K562 (cell line): ENCODE data around the gene SKOR1. TPM values are rescaled to one million over a fixed set of nuclear protein-coding genes. Genes with fewer than 3 reads are reported as not detected.

Source experiments
- ATAC-seq: fragments of 200-7000 bp; cut with Tn5 transposase; 3 replicates; pipeline ENCODE4 v1.9.1; 2020; ENCODE audit warnings: moderate library complexity
- BruUV-seq: library from RNA; stranded (reverse); fragments of 400-500 nt; replicated peaks from 2 replicates; lab custom pipeline; 2021; lab: Mats Ljungman, UMichigan
- CTCF ChIA-PET: fragments of 300-600 bp; formaldehyde crosslinking; extraction: SDS; loops from one replicate; lab custom pipeline; 2021; ENCODE audit warnings: low intra/inter-chr PET ratio; lab: Yijun Ruan, JAX
- POLR2A ChIA-PET: fragments of 300-600, 350-650 bp; sonication (Branson Sonifier 250); formaldehyde crosslinking; extraction: SDS; loops from one replicate; lab custom pipeline; 2021; ENCODE audit warnings: antibody characterized with exemption, inconsistent platforms; lab: Yijun Ruan, JAX
- DNase-seq, 4 experiments: peaks; one replicate each; pipeline versions ENCODE4 v3.0.0 to v3.0.0-alpha.2; 2011 to 2018; ENCODE audit warnings: low spot score in 3 of 4, mixed read lengths in 3 of 4; ENCODE audit errors: extremely low read depth in 1 of 4
- FAIRE-seq: peaks from 2 replicates; lab custom pipeline; 2011; peaks lifted over from hg19 to GRCh38; lab: Jason Lieb, UNC
- H2AFZ ChIP-seq: 2 replicates; pipeline ENCODE4 v1.6.0; 2011; ENCODE audit warnings: low read depth, low read length, control low read depth, inconsistent platforms
- H3K27ac ChIP-seq: fragments of 200-600 bp; 3 replicates; pipeline ENCODE4 v1.8.0; 2011; ENCODE audit warnings: low read depth, mild to moderate bottlenecking, control low read depth, inconsistent platforms, low read length, moderate library complexity, mixed read lengths; ENCODE audit errors: extremely low read depth
- H3K27me3 ChIP-seq, 2 experiments: fragments of 300-600 bp in 1 of 2; 2 replicates in 1 of 2; 3 replicates in 1 of 2; pipeline versions ENCODE4 v1.6.0 to v1.8.0; 2011; ENCODE audit warnings: inconsistent platforms in 2 of 2, low read length in 2 of 2, mild to moderate bottlenecking in 1 of 2, mixed read lengths in 1 of 2, moderate library complexity in 1 of 2; ENCODE audit not compliant: control insufficient read depth in 2 of 2, insufficient read depth in 2 of 2
- H3K36me3 ChIP-seq: fragments of 300-600 bp; 3 replicates; pipeline ENCODE4 v1.8.0; 2011; ENCODE audit warnings: mild to moderate bottlenecking, low read length, inconsistent platforms; ENCODE audit not compliant: control insufficient read depth, insufficient read depth
- H3K4me1 ChIP-seq, 2 experiments: fragments of 200-600 bp in 1 of 2; replicated peaks in 1 of 2; 2 replicates in 1 of 2; 3 replicates in 1 of 2; pipeline versions ENCODE4 v1.5.1 to v1.8.0; 2011; ENCODE audit warnings: inconsistent platforms in 2 of 2, low read length in 2 of 2, mild to moderate bottlenecking in 1 of 2, mixed read lengths in 1 of 2, moderate library complexity in 1 of 2; ENCODE audit not compliant: control insufficient read depth in 2 of 2, insufficient read depth in 2 of 2
- H3K4me2 ChIP-seq: 2 replicates; pipeline ENCODE4 v1.6.1; 2011; ENCODE audit warnings: low read length, control low read depth, inconsistent platforms, mixed read lengths; ENCODE audit not compliant: insufficient read depth
- H3K4me3 ChIP-seq: fragments of 200-600 bp; sonication (generic), shearing (Covaris generic); 2 replicates; pipeline ENCODE4 v1.5.1; 2016; ENCODE audit warnings: control low read depth, inconsistent platforms
- H3K79me2 ChIP-seq: fragments of 200-600 bp; 3 replicates; pipeline ENCODE4 v1.8.0; 2011; ENCODE audit warnings: low read length, inconsistent platforms; ENCODE audit not compliant: control insufficient read depth, insufficient read depth
- H3K9ac ChIP-seq, 2 experiments: 2 replicates each; pipeline versions ENCODE4 v1.6.0 to v1.6.1; 2011; ENCODE audit warnings: low read depth in 2 of 2, low read length in 2 of 2, control low read depth in 1 of 2, inconsistent platforms in 1 of 2, mild to moderate bottlenecking in 1 of 2, mixed read lengths in 1 of 2; ENCODE audit not compliant: insufficient read depth in 1 of 2
- H3K9me1 ChIP-seq: one replicate; pipeline ENCODE4 v1.6.0; 2011; ENCODE audit warnings: inconsistent platforms, mild to moderate bottlenecking, low read length, moderate library complexity; ENCODE audit not compliant: control insufficient read depth, insufficient read depth
- H3K9me3 ChIP-seq: replicated peaks from 2 replicates; pipeline ENCODE4 v1.5.1; 2011; ENCODE audit warnings: low read depth, low read length, inconsistent platforms; ENCODE audit not compliant: control insufficient read depth, insufficient read depth
- H4K20me1 ChIP-seq: replicated peaks from 2 replicates; pipeline ENCODE4 v1.6.1; 2011; ENCODE audit warnings: low read length, inconsistent platforms, mixed read lengths; ENCODE audit not compliant: control insufficient read depth, insufficient read depth
- CBX5 ChIP-seq: IDR thresholded peaks from 2 replicates; pipeline ENCODE4 v1.6.1; 2014; ENCODE audit warnings: low read depth, borderline replicate concordance
- FOXJ2 ChIP-seq: fragments of 200-800 bp; sonication (Bioruptor generic); IDR thresholded peaks from 2 replicates; pipeline ENCODE4 v1.6.1; 2016; ENCODE audit warnings: missing genetic modification characterization, missing compliant biosample characterization
- HDAC6 ChIP-seq: IDR thresholded peaks from 2 replicates; pipeline ENCODE4 v1.6.1; 2012; ENCODE audit warnings: low read depth, mild to moderate bottlenecking, control low read depth, inconsistent platforms, low read length, moderate library complexity
- HMGN3 ChIP-seq: IDR thresholded peaks from 2 replicates; pipeline ENCODE4 v1.6.1; 2011; ENCODE audit warnings: borderline replicate concordance, low read depth, mild to moderate bottlenecking, mixed read lengths, low read length; ENCODE audit not compliant: insufficient read length; ENCODE audit errors: extremely low read depth
- IRF9 ChIP-seq: fragments of 450-650 bp; IDR thresholded peaks from 2 replicates; pipeline ENCODE4 v1.6.1; 2016; ENCODE audit warnings: missing biosample characterization, missing genetic modification characterization
- KHSRP ChIP-seq: fragments of 450-650 bp; IDR thresholded peaks from 2 replicates; pipeline ENCODE4 v1.6.1; 2017
- MBD1 ChIP-seq: fragments of 250-450 bp; sonication (Bioruptor Pico); IDR thresholded peaks from 2 replicates; pipeline ENCODE4 v1.8.0; 2022; ENCODE audit warnings: inconsistent platforms
- NUFIP1 ChIP-seq: fragments of 450-650 bp; IDR thresholded peaks from 2 replicates; pipeline ENCODE4 v1.6.1; 2018; ENCODE audit not compliant: partially characterized antibody
- POLR2G ChIP-seq: fragments of 200-400 bp; formaldehyde crosslinking; IDR thresholded peaks from 2 replicates; pipeline ENCODE4 v1.6.1; 2017; ENCODE audit warnings: low read depth, mild to moderate bottlenecking, antibody characterized with exemption, low read length, moderate library complexity
- ZKSCAN3 ChIP-seq: fragments of 250-450 bp; sonication (Bioruptor Pico); IDR thresholded peaks from 2 replicates; pipeline ENCODE4 v1.4.0; 2020
- ZNF431 ChIP-seq: sonication (generic); formaldehyde crosslinking; IDR thresholded peaks from 2 replicates; pipeline ENCODE4 v1.8.0; 2022; ENCODE audit warnings: mild to moderate bottlenecking, missing genetic modification reagents
- ZNF507 ChIP-seq: conservative IDR thresholded peaks from 2 replicates; pipeline ENCODE4 v1.6.1; 2017; ENCODE audit warnings: missing genetic modification characterization, missing compliant biosample characterization
- in situ Hi-C: fragments of 300-500 bp; cut with MboI; formaldehyde crosslinking; loops from 4 replicates; pipeline ENCODE4 v1.15.0; 2018; ENCODE audit warnings: inconsistent platforms, mixed read lengths
- intact Hi-C: fragments of 100-400 bp; cut with micrococcal nuclease; formaldehyde crosslinking; loops from 2 replicates; pipeline ENCODE4 v1.14.2; 2022
- polyA plus RNA-seq, 8 experiments: library from polyadenylated mRNA; depleted of rRNA in 4 of 8; stranded (reverse) in 5 of 8; unstranded in 3 of 8; fragments of >200 nt; fragmentation: Nextera tagmentation in 2 of 8; fragmentation: Illumina TruSeq in 1 of 8; extraction: Ambion mirVana in 2 of 8; extraction: Trizol in 1 of 8; gene quantifications; 2 replicates each; pipeline versions ENCODE4 v1.2.1 to v1.2.3, GENCODE V29; 2011 to 2014; ENCODE audit warnings: inconsistent platforms in 1 of 8, missing spikeins in 1 of 8
- total RNA-seq, 7 experiments: library from RNA; depleted of rRNA in 6 of 7; stranded (reverse); fragments of >200 nt in 6 of 7; fragmentation: Illumina TruSeq in 2 of 7; extraction: Trizol in 2 of 7; gene quantifications; 2 replicates each; pipeline versions ENCODE4 v1.2.1 to v1.2.3, GENCODE V29; 2011 to 2021; ENCODE audit warnings: low replicate concordance in 1 of 7

Gene SKOR1
- total and polyA plus RNA-seq, 9 of the 15 experiments (the other 6 are each of a cell fraction or from before 2014, with no cell fraction given), result 0.04 to 0.41 (median 0.09) TPM; not detected in 3

GRCh38 chr15:67831363-67831762 is 6.1 kb downstream of the SKOR1 start:
- no peak overlapping the region for H2AFZ ChIP-seq
- no peak overlapping the region for H3K27ac ChIP-seq
- H3K9me3 ChIP-seq, result no peaks in the 10 kb centered on the region
- no peak for TF ChIP-seq CBX5
- no peak for TF ChIP-seq ZNF431 (CRISPR knock-in tag)
- TF ChIP-seq NUFIP1, result no peak
- TF ChIP-seq ZNF507 (tag), result no peak
- no peak for TF ChIP-seq ZKSCAN3 (CRISPR knock-in tag)
- TF ChIP-seq HDAC6, result no peak
- no peak for TF ChIP-seq MBD1
- TF ChIP-seq IRF9 (tag), result no peak
- TF ChIP-seq HMGN3, result no peak
- TF ChIP-seq KHSRP, result no peak
- no peak for TF ChIP-seq FOXJ2 (tag)
- no peak for TF ChIP-seq POLR2G
- peaks cover 2 to 29% of the 10 kb centered on the region in 2 experiments; a peak in 4 of 5 replicates for H3K27me3 ChIP-seq
- H3K79me2 ChIP-seq, result no peaks in the 10 kb centered on the region
- H3K9ac ChIP-seq, result no peak overlapping the region
- ChIA-PET CTCF (interaction anchor here (0.6 to 2.7 kb wide), 2 partner anchors 330 to 884 kb away, joined by 4 to 13 read pairs; no protein-coding TSS in a partner anchor), POLR2A (interaction anchor here (2.3 kb wide), 1 partner anchor 24 kb away, joined by 7 read pairs; no protein-coding TSS in a partner anchor)
- DNase-seq (no peak), FAIRE-seq (no peak), ATAC-seq (no peak)
- BruUV-seq, result no TSS peak
- in situ Hi-C loops (loop anchor here (10.0 kb wide), 1 partner anchor 897 kb away; no protein-coding TSS in a partner anchor), intact Hi-C loops (loop anchor here (5.0 to 10.0 kb wide), 2 partner anchors 527 to 884 kb away; no protein-coding TSS in a partner anchor)
- no peak overlapping the region for H3K4me3 ChIP-seq
- no peaks in the 10 kb centered on the region for H3K36me3 ChIP-seq
- no peak overlapping the region for H3K4me2 ChIP-seq
- no peaks in the 10 kb centered on the region for H3K9me1 ChIP-seq
- H3K4me1 ChIP-seq, result peaks cover 0 to 31% of the 10 kb centered on the region in 2 experiments; a peak in 3 of 5 replicates
- H4K20me1 ChIP-seq, result no peaks in the 10 kb centered on the region; the same call in 1 of the 2 replicates
